Smooth muscle cell (in vitro differentiated cells): ENCODE measurements around the gene C1QTNF12. TPM values are rescaled to one million over a fixed set of nuclear protein-coding genes. Genes with fewer than 3 reads are reported as not detected.

ENCODE experiments used
- DNase-seq: peaks from one replicate; lab custom pipeline; 2025; ENCODE audit not compliant: unreplicated experiment; lab: John Stamatoyannopoulos, UW
- H2AFZ ChIP-seq: fragments of 200-600 bp; sonication (generic); 2 replicates; pipeline ENCODE4 v1.6.0; 2016; ENCODE audit warnings: antibody characterized with exemption, low read depth, mild to moderate bottlenecking
- H3F3A ChIP-seq: fragments of 200-600 bp; sonication (generic); 2 replicates; pipeline ENCODE4 v1.6.0; 2017; ENCODE audit warnings: antibody characterized with exemption, low read depth
- H3K27ac ChIP-seq: fragments of 200-600 bp; sonication (generic); 2 replicates; pipeline ENCODE4 v1.5.1; 2016; ENCODE audit warnings: low read depth, mild to moderate bottlenecking
- H3K27me3 ChIP-seq: fragments of 200-600 bp; sonication (generic); 2 replicates; pipeline ENCODE4 v1.6.1; 2016; ENCODE audit warnings: low read depth, mild to moderate bottlenecking
- H3K36me3 ChIP-seq: fragments of 200-600 bp; sonication (generic); 2 replicates; pipeline ENCODE4 v1.5.1; 2016; ENCODE audit warnings: low read depth
- H3K4me1 ChIP-seq: fragments of 200-600 bp; sonication (generic); 2 replicates; pipeline ENCODE4 v1.5.1; 2016; ENCODE audit warnings: low read depth
- H3K4me2 ChIP-seq: fragments of 200-600 bp; sonication (generic); 2 replicates; pipeline ENCODE4 v1.6.0; 2016; ENCODE audit warnings: mild to moderate bottlenecking
- H3K4me3 ChIP-seq: fragments of 200-600 bp; sonication (generic); 2 replicates; pipeline ENCODE4 v1.5.1; 2016; ENCODE audit warnings: mild to moderate bottlenecking
- H3K79me2 ChIP-seq: fragments of 200-600 bp; sonication (generic); 2 replicates; pipeline ENCODE4 v1.6.0; 2016; ENCODE audit warnings: low read depth, mild to moderate bottlenecking
- H3K9ac ChIP-seq: fragments of 200-600 bp; sonication (generic); 2 replicates; pipeline ENCODE4 v1.6.0; 2016; ENCODE audit warnings: low read depth
- H3K9me3 ChIP-seq: fragments of 200-600 bp; sonication (generic); replicated peaks from 2 replicates; pipeline ENCODE4 v1.5.1; 2016; ENCODE audit warnings: low read depth
- H4K20me1 ChIP-seq: fragments of 200-600 bp; sonication (generic); 2 replicates; pipeline ENCODE4 v1.6.0; 2016; ENCODE audit warnings: low read depth
- CTCF ChIP-seq: fragments of 200-600 bp; sonication (generic); IDR thresholded peaks from 2 replicates; pipeline ENCODE4 v1.5.1; 2017; ENCODE audit warnings: borderline replicate concordance, mild to moderate bottlenecking, antibody characterized with exemption; ENCODE audit not compliant: insufficient read depth, poor library complexity, severe bottlenecking
- WGBS: methylation state at CpG from one replicate; pipeline ENCODE4 v1.1.7; 2016; ENCODE audit warnings: low lambda C conversion rate; 5-methylcytosine and 5-hydroxymethylcytosine counted together
- polyA plus RNA-seq: library from polyadenylated mRNA; unstranded; fragments of >200 nt; fragmentation: Nextera tagmentation; extraction: Ambion mirVana; gene quantifications from 2 replicates; pipeline ENCODE4 v1.2.1, GENCODE V29; 2016
- total RNA-seq: library from RNA; depleted of rRNA; stranded (reverse); fragments of >200 nt; gene quantifications from 2 replicates; pipeline ENCODE4 v1.2.3, GENCODE V29; 2014

The C1QTNF12 gene
- total and polyA plus RNA-seq, 2 experiments from 2014 or later: 1.8 to 5.4 TPM

DNA sequence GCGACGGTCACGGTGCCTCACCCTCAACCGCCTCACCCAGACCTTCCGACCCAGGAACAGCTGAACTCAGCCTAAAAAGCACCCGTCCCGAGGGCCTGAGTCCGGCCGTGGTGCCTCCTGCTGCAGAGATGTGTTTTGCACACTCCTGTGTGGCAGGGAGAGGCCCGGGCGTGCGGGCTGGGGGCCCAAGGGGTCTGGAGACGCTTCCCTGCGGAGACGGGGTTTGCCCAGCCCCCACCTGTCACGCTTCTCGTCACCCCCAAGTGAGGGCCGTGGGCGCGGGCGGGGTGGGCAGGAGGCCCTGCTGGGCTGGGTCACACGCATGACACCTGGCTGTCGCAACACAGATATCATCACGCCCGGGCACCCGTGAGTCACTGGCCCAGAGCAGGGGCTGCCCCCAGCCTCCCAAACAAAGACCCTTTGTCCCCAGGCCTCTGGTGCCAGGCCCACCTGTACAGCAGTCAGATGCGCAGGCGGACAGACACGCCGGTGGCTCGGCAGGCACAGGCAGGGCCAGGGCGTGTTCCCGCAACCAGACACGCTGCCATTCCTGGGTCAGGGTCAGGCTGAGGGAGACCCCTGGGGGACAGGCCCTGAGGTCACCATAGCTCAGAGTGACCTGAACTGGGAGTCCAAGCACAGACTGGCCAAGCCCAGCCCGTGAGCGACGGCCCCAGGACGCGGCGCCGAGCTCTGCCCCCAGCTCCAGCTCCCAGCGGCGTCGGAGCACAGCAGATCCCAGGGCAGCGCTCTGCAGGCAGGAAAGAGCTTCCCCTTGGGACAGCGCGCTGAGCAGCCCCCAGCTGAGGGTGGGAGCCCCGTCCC is 8.4 kb downstream of the C1QTNF12 start:
- Histone ChIP-seq H3K27me3 (no peaks in the 10 kb centered on the region), H3K4me1 (no peaks in the 10 kb centered on the region), H3K27ac (no peak overlapping the region), H3K9ac (no peak overlapping the region), H3K9me3 (no peaks in the 10 kb centered on the region), H3K4me2 (no peak overlapping the region), H2AFZ (no peak overlapping the region), H3K79me2 (peaks cover 8% of the 10 kb centered on the region), H4K20me1 (no peaks in the 10 kb centered on the region), H3F3A (no peaks in the 10 kb centered on the region), H3K36me3 (no peaks in the 10 kb centered on the region), H3K4me3 (no peak overlapping the region)
- no peak for TF ChIP-seq CTCF
- no peak for DNase-seq
- 83% methylated on average over 42 of the region's 48 CpGs for WGBS

DNA sequence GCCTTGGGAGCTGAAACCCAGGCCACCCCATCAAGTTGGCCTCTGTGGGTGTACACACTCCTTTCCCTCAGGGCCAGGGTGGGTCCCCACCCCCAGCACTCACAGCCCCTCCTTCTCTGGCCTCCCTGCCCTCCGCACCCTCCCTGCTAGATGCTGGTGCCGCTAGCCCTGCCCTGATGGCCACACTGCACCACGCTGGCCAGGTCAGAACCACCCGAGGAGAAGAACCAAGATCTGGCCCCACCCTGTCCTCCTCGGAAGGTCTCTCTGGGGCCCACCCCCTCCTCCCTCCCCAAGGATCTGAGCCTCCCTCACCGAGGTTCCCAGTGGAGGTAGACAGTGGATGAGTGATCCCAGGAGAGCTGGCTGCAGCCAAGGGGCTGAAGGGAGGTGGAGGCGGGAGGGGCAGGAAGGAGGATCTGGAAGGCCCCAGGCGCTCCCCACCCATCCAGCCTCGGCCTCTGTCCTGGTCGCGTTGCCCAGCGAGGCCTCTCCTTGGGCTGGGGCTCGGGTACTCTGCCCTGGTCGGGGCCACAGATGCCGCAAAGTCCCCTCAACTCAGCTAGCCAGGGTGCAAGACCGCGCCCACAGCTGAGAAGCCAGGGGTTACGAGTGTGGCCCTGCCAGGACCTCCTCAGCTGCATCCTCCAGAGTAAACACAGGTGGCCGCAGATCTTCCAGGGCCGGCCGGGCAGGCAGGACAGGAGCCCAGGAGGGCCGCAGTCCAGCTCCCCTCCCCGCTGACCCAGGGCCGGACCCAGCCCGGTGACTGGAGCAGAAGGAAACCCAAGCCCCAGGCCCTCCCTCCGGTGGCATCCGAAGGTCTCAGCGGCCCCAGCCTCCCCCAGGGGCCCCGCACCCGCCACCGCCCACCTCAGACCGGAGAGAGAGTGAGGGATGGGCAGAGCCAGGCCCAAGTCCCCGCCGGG is 9.3 kb downstream of the C1QTNF12 start:
- H3F3A ChIP-seq: no peaks in the 10 kb centered on the region
- H3K4me3 ChIP-seq: no peak overlapping the region
- H3K79me2 ChIP-seq: peaks cover 12% of the 10 kb centered on the region
- WGBS: 82% methylated on average over 23 of the region's 34 CpGs
- H3K27me3 ChIP-seq: no peaks in the 10 kb centered on the region
- TF ChIP-seq CTCF: no peak
- no peaks in the 10 kb centered on the region for H3K36me3 ChIP-seq
- H2AFZ ChIP-seq: no peak overlapping the region
- DNase-seq: no peak
- H3K9ac ChIP-seq: no peak overlapping the region
- no peaks in the 10 kb centered on the region for H3K9me3 ChIP-seq
- no peaks in the 10 kb centered on the region for H4K20me1 ChIP-seq
- H3K27ac ChIP-seq: no peak overlapping the region
- H3K4me2 ChIP-seq: no peak overlapping the region
- no peaks in the 10 kb centered on the region for H3K4me1 ChIP-seq

DNA sequence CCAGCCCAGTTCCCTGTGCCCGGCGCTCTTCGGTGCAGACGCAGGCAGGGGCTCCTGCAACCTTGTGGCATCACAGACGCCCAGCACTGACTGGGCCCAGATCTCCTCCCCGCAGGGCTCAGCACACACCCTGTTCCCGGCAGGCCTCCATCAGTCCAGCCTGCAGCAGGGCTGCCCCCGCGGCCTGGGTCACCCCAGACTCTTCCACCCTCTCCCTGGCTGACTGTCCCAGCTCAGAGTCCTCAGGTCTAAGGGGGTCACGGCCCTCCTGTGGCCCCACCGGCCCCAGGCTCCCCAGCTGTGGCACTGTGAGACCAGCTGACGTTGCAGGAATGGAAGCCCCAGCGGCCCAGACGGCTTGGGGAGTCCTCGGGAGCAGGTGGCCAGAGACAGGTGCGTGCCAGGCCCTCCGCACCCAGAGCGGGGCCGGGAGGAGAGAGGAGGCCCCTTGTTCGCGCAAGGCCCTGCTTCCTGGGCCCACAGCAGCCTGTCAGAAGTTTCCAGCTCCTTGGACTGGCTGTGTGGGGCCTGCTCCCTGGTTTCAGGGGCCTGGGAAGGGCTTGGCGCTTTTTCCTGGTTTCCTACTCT is 10.3 kb downstream of the C1QTNF12 start:
- WGBS: 91% methylated on average over 16 of the region's 22 CpGs
- no peaks in the 10 kb centered on the region for H3K9me3 ChIP-seq
- DNase-seq: no peak
- no peak overlapping the region for H3K9ac ChIP-seq
- H3K36me3 ChIP-seq: no peaks in the 10 kb centered on the region
- no peaks in the 10 kb centered on the region for H3F3A ChIP-seq
- no peaks in the 10 kb centered on the region for H4K20me1 ChIP-seq
- H2AFZ ChIP-seq: no peak overlapping the region
- no peaks in the 10 kb centered on the region for H3K4me1 ChIP-seq
- TF ChIP-seq CTCF: no peak
- no peak overlapping the region for H3K4me2 ChIP-seq
- H3K27me3 ChIP-seq: no peaks in the 10 kb centered on the region
- peaks cover 12% of the 10 kb centered on the region for H3K79me2 ChIP-seq
- no peak overlapping the region for H3K4me3 ChIP-seq
- no peak overlapping the region for H3K27ac ChIP-seq
